Transverse colon (tissue), 4 donors: ENCODE measurements around the gene ZBTB16.

Experiments used
- EP300 ChIP-seq: sonication (generic); formaldehyde crosslinking; IDR thresholded peaks from one replicate; pipeline ENCODE4 v1.6.1; 2017; ENCODE audit warnings: antibody characterized with exemption, low read depth
- POLR2A ChIP-seq: fragments of 450-650 bp; IDR thresholded peaks from one replicate; pipeline ENCODE4 v1.6.1; 2016; ENCODE audit warnings: antibody characterized with exemption, mild to moderate bottlenecking, moderate library complexity
- POLR2AphosphoS5 ChIP-seq, 3 donors: sonication (generic); formaldehyde crosslinking; IDR thresholded peaks; one replicate each; pipeline ENCODE4 v1.6.1; 2016; ENCODE audit warnings: antibody characterized with exemption in 3 of 3
- TF ChIP-seq, protein P1 (sequence below), 5 experiments: fragments of 200-600 bp in 3 of 5; fragments of 450-650 bp in 2 of 5; sonication (generic) in 3 of 5; IDR thresholded peaks; 1 replicate in 2 of 5; 2 replicates in 3 of 5; pipeline ENCODE4 v1.5.1; 2016 to 2017; ENCODE audit warnings: antibody characterized with exemption in 5 of 5, inconsistent platforms in 3 of 5, mild to moderate bottlenecking in 2 of 5, moderate library complexity in 1 of 5

DNA sequence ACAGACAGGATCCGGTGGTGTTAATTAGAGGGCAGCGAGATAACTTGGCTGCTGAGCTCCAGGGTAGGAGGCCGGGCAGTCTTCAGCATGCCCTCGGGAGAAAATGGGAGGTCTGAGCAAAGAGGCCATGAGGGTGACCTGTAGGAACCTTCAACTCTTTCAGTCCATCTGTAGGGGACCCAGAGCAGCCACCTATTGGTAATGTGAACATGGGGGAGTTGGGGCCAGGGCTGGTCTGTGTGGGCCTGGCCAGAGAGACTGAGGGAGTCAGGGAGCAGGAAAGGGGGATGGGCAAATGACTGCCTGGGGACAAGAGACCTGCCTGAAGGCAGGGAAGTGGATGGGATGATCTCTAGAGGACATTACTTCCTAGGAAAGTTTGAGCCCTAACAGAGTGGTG is 135.6 kb downstream of the ZBTB16 start:
- TF ChIP-seq POLR2A: no peak
- no peak for TF ChIP-seq EP300
- TF ChIP-seq, protein P1, sequence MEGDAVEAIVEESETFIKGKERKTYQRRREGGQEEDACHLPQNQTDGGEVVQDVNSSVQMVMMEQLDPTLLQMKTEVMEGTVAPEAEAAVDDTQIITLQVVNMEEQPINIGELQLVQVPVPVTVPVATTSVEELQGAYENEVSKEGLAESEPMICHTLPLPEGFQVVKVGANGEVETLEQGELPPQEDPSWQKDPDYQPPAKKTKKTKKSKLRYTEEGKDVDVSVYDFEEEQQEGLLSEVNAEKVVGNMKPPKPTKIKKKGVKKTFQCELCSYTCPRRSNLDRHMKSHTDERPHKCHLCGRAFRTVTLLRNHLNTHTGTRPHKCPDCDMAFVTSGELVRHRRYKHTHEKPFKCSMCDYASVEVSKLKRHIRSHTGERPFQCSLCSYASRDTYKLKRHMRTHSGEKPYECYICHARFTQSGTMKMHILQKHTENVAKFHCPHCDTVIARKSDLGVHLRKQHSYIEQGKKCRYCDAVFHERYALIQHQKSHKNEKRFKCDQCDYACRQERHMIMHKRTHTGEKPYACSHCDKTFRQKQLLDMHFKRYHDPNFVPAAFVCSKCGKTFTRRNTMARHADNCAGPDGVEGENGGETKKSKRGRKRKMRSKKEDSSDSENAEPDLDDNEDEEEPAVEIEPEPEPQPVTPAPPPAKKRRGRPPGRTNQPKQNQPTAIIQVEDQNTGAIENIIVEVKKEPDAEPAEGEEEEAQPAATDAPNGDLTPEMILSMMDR (IDR thresholded peaks at IDR 0.05): no peak
- no peak for TF ChIP-seq POLR2AphosphoS5 (IDR thresholded peaks at IDR 0.05)
